GM23248 (cell line): ENCODE results near the gene PTPN21.

Source experiments
- EZH2 ChIP-seq: fragments of 200-600 bp; sonication (generic); IDR thresholded peaks from 2 replicates; pipeline ENCODE4 v1.6.1; 2018; ENCODE audit warnings: antibody characterized with exemption, mild to moderate bottlenecking; ENCODE audit not compliant: insufficient read depth, poor library complexity, severe bottlenecking
- EZH2phosphoT487 ChIP-seq: fragments of 200-600 bp; sonication (generic); IDR thresholded peaks from 2 replicates; pipeline ENCODE4 v1.6.1; 2018; ENCODE audit warnings: antibody characterized with exemption, moderate library complexity, mild to moderate bottlenecking, low read depth; ENCODE audit not compliant: insufficient read depth

DNA sequence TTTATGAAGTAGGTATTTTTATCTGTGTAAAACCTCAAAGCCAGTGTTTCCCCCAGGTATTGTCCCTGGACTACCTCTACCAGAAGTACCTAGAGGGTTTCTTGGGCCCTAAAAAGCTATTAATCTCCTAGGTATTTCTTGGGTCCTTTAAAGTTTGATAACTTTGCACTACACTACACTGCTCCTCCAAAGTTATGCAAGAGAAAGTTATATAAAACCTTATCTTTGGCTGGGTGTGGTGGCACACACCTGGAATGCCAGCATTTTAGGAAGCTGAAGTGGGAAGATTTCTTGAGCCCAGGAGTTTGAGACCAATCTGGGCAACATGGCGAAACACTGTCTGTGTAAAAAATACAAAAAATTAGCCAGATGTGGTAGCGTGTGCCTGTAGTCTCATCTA, 34.9 kb downstream of the PTPN21 start:
- no peak for TF ChIP-seq EZH2phosphoT487
- TF ChIP-seq EZH2, result no peak
